GM19468 (cell line): ENCODE measurements around the gene PRSS53.

Source experiments
- ATAC-seq: cut with Tn5 transposase; IDR thresholded peaks from one replicate; pipeline ENCODE4 v1.9.1; 2021; ENCODE audit warnings: mild to moderate bottlenecking, moderate library complexity, moderate number of reproducible peaks; ENCODE audit not compliant: unreplicated experiment; ENCODE audit errors: extremely low read depth

The PRSS53 gene

DNA sequence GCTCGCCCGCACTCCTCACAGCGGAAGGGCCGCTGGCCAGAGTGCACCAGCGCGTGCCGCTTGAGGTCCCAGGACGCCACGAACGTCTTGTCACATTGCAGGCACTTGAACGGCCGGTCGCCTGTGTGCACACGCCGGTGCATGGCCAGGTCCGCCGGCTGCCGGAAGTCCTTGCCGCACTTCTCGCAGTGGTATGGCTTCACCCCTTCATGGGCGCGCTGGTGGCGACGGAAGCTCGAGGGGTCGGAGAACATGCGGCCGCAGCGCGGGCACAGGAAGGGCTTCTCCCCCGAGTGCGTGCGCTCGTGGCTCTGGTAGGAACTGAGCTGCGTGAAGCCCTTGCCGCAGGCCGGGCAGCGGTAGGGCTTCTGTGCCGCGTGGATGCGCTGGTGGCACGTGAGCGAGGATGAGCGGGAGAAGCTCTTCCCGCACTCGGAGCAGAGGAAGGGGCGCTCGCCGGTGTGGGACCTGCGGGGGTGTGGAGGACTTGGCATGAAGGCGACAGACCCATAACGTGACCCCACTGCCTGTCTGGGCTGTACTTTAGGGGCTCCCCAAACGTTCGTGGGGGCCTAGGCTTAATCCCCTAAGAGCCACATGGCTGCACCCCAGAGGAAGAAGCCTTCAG, 26.8 kb downstream of the PRSS53 start:
- ATAC-seq: no peak

DNA sequence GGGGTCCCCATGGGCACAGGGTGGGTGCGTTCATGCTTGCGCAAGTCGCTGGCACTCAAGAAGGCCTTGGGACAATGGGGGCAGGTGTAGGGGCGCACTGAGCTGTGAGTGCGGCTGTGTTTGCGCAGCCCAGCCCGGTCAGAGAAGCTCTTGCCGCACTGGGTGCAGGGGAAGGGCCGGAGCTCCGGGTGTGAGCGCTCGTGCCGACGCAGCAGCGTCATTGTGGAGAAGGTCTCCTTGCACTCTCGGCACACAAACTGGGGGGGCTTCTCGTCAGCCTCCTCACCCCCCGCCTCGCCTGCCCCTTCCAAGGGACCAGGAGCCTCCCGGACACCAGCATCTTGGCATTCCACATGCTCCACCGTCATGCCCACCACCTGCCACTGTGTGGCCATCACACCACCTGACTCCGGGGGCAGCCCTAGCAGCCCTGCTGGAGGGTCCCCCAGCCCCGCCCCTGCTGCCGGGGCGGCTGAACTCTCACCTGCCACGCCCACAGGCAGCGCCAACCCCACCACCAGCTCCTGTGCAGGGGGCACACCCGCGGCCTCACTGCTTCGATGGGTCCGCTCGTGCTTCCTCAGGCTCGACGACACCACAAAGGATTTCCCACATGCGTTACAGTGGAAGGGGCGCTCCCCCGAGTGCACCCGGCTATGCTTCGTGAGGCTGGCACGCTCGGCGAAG, 27.5 kb downstream of the PRSS53 start:
- ATAC-seq: no peak

DNA sequence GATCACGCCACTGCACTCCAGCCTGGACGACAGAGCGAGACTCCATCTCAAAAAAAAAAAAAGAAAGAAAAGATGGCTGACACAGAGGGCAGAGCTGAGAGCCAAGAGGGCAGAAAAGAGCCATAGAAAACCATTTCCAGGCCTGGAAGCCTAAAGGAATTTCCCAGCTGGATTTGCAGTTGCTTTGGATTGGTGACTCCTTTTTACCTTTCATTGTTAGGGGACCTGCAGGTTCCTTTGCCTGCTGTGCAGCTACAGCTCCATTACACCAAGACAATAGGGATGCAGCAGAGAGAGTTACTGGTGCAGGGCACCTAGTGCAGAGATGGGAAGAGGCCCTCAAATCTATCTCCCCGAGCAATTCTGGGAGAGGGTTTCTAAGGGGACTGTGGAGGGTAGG, 33.1 kb downstream of the PRSS53 start:
- no peak for ATAC-seq

DNA sequence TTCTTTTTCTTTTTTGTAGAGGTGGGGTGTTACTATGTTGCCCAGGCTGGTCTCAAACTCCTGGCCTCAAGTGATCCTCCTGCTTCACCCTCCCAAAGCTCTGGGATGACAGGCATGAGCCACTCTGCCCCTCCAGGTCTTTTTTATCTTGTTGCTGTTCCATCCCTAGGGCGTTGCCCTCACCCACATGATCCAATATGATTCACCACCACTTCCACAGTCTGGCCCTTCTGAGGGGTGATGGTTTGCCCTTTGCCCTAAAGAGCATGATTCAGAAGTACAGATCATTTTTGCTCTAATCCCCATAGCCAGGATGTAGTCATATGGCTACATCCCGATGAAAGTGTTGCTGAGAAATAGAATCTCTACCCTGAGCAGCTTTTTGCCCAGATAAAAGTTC, 36.6 kb downstream of the PRSS53 start:
- no peak for ATAC-seq

DNA sequence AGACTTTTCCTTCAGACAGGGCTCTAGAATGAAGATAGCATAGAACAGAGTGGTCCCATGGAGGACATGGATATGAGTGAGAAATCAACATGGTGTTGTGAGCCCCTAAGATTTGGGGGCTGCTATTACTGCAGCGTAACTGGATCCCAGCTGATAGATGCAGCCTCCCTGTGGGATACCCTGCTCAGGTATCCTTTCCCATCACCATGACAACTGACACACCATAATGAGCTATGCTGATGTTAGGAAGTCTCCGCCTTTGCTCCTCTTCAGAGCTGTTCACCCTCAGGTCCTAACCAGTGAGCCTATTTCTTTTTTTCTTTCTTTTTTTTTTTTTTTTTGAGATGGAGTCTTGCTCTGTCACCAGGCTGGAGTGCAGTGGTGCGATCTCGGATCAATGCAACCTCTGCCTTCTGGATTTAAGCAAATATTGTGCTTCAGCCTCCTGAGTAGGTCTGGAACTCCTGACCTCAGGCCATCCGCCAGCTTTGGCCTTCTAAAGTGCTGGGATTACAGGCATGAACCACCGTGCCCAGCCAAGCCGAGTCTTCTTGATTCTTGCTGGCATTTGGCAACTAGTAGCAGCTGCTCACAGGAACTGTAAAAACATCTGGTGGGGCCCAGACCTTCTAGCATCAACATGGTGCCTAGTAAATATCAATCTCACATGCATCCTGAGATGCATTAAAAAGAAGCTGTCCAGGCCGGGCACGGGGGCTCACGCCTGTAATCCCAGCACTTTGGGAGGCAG, 38.3 kb downstream of the PRSS53 start:
- no peak for ATAC-seq

DNA sequence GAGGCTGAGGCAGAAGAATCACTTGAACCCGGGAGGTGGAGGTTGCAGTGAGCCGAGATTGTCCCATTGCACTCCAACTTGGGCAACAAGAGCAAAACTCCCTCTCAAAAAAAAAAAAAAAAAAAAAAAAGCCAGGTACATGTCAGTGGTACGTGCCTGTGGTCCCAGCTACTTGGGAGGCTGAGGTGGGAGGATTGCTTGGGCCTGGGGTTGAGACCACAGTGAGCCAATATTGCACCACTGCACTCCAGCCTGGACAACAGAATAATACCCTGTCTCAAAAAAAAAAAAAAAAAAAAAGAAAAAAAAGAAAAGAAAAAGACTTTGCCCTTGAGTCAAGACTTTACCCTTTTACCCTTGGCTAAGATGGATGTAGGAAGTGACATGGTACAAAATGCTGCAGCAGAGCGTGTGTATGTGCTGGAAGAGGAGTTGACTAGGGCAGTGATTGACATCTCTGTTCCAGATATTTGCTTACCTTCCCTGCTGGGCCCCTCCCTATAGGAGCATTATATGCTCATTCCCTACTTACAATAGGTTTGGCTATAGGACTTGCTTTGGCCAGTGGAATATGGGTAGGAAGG, 44.8 kb downstream of the PRSS53 start:
- no peak for ATAC-seq

DNA sequence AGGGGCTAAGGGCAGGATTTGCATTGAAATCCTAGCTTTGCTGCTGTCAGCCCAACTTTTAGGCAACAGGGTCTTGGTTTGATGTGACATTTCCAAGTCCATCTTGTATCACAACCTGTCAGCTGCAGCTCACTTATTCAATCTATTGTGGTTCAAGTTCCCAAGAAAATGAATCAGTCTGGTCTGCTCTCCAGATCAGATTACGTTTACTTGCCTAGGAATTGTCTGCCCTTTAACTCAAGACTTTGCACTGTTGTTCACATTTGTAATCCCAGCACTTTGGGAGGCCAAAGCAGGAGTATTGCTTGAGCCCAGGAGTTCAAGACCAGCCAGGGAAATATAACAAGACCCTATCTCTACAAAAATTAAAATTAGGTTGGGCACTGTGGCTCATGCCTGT, 45.4 kb downstream of the PRSS53 start:
- ATAC-seq: no peak

DNA sequence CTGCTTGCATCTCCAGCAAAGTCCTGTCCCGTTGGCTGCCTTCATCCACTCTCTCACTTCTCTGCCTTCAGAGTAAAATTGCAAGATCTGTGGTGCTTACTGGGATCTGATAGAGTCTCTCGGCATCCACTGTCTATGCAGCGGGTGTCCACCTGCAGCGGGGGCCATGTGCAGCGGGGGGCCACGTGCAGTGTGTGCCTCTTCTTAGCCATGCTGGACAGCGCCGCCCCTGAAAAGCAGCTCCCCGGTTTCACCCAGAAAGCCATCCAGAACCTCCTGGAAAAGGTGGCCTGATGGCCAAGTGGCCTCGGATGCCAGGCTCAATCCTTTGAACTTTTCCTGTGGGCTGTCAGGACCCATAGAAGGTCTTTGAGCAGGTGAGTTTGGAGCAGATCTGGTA, 45.9 kb downstream of the PRSS53 start:
- no peak for ATAC-seq

DNA sequence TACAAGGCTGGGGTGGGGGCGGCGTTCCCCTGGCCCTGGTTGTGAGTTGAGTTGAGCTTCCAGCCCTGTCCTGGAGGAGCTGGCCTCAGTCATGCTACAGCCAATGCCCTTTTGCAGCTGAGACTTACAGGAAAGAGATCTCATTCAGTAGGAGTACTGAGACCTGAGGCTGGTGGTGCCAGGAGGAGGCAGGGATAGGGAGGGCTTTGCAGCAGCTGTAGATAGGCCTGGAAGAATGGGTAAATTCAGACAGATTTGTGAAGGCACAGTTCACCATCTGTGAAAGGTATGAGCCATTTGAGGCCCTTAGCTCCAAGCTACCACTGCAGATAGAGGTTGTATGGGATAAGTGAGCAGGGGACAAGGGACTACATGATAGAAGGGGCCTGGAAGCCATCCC, 49.8 kb downstream of the PRSS53 start:
- ATAC-seq: no peak

DNA sequence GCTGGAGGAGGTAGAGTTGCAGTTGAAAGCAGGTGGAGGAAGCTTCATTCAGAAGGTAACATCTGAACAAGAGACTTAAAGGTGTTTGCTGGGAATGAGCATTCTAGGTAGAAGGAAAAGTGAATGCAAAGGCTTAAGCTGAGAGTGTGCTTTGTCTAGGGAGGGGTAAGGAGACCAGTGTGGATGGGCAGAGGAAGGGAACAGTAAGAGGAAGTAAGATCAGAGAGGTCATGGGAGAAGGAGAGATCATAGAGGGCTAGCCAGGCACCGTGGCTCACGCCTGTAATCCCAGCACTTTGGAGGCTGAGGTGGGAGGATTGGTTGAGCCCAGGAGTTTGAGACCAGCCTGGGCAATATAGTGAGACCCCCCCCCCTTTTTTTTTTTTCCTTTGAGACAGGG, 52.1 kb downstream of the PRSS53 start:
- no peak for ATAC-seq

DNA sequence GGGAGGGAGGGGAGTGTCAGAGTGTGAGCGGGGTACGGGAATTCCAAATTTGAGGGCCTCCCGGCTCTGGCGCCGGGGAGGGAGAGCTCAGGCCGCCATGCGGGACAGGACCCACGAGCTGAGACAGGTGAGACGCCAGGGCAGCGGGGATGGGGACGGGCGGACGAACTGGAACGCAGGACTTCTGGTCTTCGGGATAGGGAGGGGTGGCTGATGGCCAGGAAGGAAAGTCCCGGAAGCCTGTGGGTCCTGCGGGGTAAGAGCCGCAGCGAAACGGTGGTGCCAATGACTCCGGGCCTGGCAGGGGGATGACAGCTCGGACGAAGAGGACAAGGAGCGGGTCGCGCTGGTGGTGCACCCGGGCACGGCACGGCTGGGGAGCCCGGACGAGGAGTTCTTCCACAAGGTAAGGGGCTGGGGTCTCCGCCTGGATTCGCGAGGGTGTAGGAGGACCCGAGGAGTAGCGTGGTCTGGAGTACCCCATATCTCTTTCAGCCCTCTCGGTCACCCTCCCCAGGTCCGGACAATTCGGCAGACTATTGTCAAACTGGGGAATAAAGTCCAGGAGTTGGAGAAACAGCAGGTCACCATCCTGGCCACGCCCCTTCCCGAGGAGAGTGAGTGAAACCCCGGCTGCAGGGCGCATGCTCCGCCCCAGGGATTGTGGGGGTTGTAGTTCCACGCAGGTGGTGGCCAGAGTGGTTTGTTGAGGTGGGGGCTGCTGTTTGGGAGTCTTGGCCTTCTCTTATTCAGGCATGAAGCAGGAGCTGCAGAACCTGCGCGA, 54.8 kb downstream of the PRSS53 start:
- ATAC-seq: no peak
